BJ (cell line): ENCODE data around the gene TYRP1. TPM values are rescaled to one million over a fixed set of nuclear protein-coding genes. Genes with fewer than 3 reads are reported as not detected.

Experiments used
- CTCF ChIA-PET: fragments of 350-600 bp; formaldehyde crosslinking; extraction: SDS; loops from one replicate; lab custom pipeline; 2021; ENCODE audit warnings: antibody characterized with exemption, inconsistent platforms; lab: Yijun Ruan, JAX
- POLR2A ChIA-PET: fragments of 300-600 bp; sonication (Branson Sonifier 250); formaldehyde crosslinking; extraction: SDS; loops from one replicate; lab custom pipeline; 2021; ENCODE audit warnings: antibody characterized with exemption; lab: Charles Lee
- DNase-seq: peaks from one replicate; pipeline ENCODE4 v3.0.0-alpha.2; 2011; ENCODE audit warnings: low read depth
- H3K27me3 ChIP-seq: 2 replicates; pipeline ENCODE4 v1.6.0; 2011; ENCODE audit warnings: low read length; ENCODE audit not compliant: control insufficient read depth, insufficient read depth
- H3K36me3 ChIP-seq: 2 replicates; pipeline ENCODE4 v1.5.1; 2011; ENCODE audit warnings: low read length; ENCODE audit not compliant: control insufficient read depth, insufficient read depth
- H3K4me3 ChIP-seq: 2 replicates; pipeline ENCODE4 v1.5.1; 2011; ENCODE audit warnings: low read depth, mild to moderate bottlenecking, control low read depth, low read length
- polyA plus RNA-seq: library from polyadenylated mRNA; depleted of rRNA; stranded (reverse); fragments of >200 nt; gene quantifications from 2 replicates; pipeline ENCODE4 v1.2.3, GENCODE V29; 2011
- TF ChIP-seq, protein P1 (sequence below): IDR thresholded peaks from 2 replicates; pipeline ENCODE4 v1.5.1; 2011; ENCODE audit warnings: low read depth, mild to moderate bottlenecking, control low read depth, inconsistent platforms, low read length, moderate library complexity; ENCODE audit not compliant: insufficient read depth

The TYRP1 gene
- polyA plus RNA-seq, 1 experiment: 0.13 TPM

DNA sequence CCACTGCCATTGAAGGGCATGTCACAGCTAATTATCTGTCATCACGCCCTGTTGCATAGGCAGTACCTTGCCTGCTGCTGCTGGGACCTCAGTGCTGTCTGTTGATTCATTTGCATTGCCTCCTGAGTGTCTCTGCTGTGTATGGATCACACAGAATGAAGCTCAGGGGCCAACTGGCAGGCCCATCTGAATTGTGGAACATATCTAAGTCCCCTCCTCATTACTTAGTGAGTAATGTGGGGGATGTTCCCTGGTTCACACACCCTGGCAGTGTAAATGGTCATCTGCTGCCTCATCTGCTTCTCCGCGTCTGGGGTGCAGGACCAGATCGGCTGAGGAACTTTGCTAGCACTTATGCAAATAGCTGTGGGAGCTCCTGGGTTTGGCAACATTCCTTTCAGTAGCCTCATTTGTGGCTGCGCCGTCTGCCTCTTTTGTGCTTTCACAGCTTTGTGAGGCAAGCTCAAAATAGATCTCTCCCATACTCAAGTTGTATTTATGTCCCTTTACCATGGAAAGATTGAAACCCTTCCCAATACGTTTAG lies 25.4 kb downstream of the TYRP1 start:
- Histone ChIP-seq H3K27me3 (no peaks in the 10 kb centered on the region), H3K36me3 (no peaks in the 10 kb centered on the region), H3K4me3 (no peak overlapping the region)
- TF ChIP-seq, protein P1, sequence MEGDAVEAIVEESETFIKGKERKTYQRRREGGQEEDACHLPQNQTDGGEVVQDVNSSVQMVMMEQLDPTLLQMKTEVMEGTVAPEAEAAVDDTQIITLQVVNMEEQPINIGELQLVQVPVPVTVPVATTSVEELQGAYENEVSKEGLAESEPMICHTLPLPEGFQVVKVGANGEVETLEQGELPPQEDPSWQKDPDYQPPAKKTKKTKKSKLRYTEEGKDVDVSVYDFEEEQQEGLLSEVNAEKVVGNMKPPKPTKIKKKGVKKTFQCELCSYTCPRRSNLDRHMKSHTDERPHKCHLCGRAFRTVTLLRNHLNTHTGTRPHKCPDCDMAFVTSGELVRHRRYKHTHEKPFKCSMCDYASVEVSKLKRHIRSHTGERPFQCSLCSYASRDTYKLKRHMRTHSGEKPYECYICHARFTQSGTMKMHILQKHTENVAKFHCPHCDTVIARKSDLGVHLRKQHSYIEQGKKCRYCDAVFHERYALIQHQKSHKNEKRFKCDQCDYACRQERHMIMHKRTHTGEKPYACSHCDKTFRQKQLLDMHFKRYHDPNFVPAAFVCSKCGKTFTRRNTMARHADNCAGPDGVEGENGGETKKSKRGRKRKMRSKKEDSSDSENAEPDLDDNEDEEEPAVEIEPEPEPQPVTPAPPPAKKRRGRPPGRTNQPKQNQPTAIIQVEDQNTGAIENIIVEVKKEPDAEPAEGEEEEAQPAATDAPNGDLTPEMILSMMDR: no peak
- ChIA-PET POLR2A (no interaction called here), CTCF (interaction anchor here (0.6 to 7.6 kb wide), 13 partner anchors 14 to 372 kb away, joined by 3 to 58 read pairs (median 3); no protein-coding TSS in a partner anchor)
- DNase-seq: no peak

DNA sequence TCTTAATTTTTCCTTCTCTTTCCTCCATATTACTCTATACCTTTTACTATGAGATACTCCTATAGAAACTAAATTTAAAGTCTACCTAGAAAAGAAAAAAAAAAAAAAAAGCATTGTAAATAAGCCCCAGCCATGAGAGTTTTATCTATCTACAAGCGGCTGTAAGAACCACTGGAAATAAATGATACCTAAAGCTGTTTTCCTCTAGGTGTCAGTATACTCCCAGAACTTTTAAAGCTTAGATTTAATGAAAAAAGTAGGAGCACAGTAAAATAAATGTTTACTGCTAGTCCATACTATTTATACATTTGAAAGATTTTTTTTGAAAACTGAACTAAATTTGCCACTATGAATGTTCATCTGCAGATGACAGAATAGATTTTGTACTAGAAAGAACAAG lies 26.2 kb downstream of the TYRP1 start:
- ChIA-PET CTCF (interaction anchor here (0.6 to 7.6 kb wide), 17 partner anchors 9 to 494 kb away, joined by 3 to 58 read pairs (median 4); no protein-coding TSS in a partner anchor), POLR2A (interaction anchor here (0.7 kb wide), 1 partner anchor 163 kb away, joined by 5 read pairs; no protein-coding TSS in a partner anchor)
- Histone ChIP-seq H3K4me3 (no peak overlapping the region), H3K36me3 (no peaks in the 10 kb centered on the region), H3K27me3 (no peaks in the 10 kb centered on the region)
- TF ChIP-seq, protein P1: peak; percentile 53
- DNase-seq: no peak

DNA sequence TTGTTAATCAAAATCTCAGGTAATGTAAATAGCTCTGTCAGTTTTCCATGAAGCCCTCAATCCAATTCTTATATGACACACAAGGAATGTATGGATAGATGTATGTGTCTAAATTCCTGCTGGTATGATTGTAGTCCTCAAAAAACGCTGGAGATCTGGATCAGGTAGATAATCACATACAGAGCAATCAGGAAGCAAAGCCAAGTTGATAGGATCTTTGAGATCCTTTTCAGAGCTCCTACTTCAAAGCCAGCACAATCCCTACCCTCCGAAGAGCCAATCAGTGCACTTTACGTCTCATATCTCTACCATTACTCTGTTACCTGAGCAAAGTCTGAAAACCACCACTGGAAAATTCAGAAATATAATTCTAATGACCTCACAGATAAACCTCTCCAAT lies 27.4 kb downstream of the TYRP1 start:
- TF ChIP-seq, protein P1: no peak
- no peak overlapping the region for H3K4me3 ChIP-seq
- ChIA-PET POLR2A (no interaction called here), CTCF (interaction anchor here (1.1 to 7.6 kb wide), 4 partner anchors 163 to 370 kb away, joined by 4 to 58 read pairs (median 16); no protein-coding TSS in a partner anchor)
- no peaks in the 10 kb centered on the region for H3K36me3 ChIP-seq
- H3K27me3 ChIP-seq: no peaks in the 10 kb centered on the region
- DNase-seq: no peak

DNA sequence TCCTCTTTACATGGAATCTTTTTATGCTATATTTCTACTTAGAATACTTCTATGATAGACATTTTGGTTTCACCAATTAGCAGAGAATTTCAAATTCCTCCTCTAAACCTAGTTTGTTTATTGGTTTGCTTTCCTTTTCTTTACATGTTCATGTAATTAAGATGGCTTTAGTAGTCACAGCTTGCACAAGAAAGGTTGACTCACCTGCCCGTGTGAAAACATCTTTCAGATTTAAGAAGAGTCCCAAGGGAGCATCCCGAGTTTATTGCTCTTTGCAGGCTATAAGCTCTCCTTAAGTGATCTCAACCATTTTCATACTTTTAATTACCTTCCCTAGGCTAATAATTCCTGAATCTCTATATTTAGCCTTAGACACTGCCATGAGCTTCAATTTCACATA lies 28.9 kb downstream of the TYRP1 start:
- no peak for DNase-seq
- ChIA-PET POLR2A (no interaction called here), CTCF (interaction anchor here (0.8 to 7.6 kb wide), 11 partner anchors 8 to 368 kb away, joined by 3 to 58 read pairs (median 6); partner anchors contain the start of gene LURAP1L)
- TF ChIP-seq, protein P1: no peak
- H3K4me3 ChIP-seq: no peak overlapping the region
- H3K36me3 ChIP-seq: no peaks in the 10 kb centered on the region
- H3K27me3 ChIP-seq: no peaks in the 10 kb centered on the region

DNA sequence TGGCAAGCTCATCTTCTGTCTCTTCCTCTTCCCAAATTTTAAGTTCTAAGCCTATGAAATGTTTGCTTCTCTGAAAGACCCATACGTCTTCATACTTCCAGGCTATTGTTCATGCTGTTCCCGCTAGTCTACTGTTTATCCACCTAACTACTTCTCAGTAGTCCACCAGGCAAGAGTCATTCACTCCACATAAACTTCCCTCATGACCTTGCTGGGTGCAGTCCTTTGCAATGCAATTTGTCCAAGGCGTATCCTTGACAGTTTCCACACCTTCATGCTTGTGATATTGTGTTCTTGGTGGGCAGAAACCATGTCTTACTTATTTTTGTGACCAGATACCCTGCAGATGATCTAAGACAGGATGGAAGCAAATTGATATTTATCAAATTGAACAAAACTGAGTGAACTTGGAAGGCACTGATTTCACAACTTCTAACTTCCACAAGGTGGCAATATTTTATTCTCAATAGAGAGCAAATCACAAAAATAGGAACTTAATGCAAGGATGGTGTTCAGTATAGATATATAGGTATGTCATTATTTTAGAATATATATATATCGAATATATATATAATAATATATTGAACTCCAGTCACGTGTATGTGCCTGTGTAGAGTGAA lies 30.3 kb downstream of the TYRP1 start:
- H3K36me3 ChIP-seq: no peaks in the 10 kb centered on the region
- CTCF ChIA-PET: interaction anchor here (0.5 to 7.6 kb wide), 21 partner anchors 9 to 1234 kb away, joined by 3 to 58 read pairs (median 4); partner anchors contain the start of gene LURAP1L
- no peaks in the 10 kb centered on the region for H3K27me3 ChIP-seq
- H3K4me3 ChIP-seq: no peak overlapping the region
- TF ChIP-seq, protein P1: peak; percentile 37
- no peak for DNase-seq
- POLR2A ChIA-PET: no interaction called here
